GM18502 (cell line): ENCODE results near the gene NHLRC2.

Source experiments
- ATAC-seq: cut with Tn5 transposase; IDR thresholded peaks from one replicate; pipeline ENCODE4 v1.9.1; 2021; ENCODE audit warnings: mild to moderate bottlenecking; ENCODE audit not compliant: unreplicated experiment, poor library complexity

Gene NHLRC2

DNA sequence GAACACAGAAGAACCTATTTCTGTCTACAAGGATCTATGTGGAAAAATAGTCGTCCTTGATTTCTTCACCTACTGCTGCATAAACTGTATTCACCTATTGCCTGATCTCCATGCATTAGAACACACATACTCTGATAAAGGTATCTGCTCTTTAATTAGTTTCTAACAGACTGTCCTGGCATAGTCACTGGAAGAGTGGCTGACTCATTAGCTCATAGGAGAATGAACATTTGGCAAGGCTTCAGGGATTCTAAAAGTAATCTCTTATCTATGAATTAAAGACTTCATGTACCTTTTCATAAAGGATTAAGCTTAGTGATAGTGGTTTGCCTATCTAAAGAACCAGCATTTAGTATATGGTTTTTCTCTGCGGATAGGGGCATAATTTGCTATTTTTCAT, 4.1 kb downstream of the NHLRC2 start:
- no peak for ATAC-seq

DNA sequence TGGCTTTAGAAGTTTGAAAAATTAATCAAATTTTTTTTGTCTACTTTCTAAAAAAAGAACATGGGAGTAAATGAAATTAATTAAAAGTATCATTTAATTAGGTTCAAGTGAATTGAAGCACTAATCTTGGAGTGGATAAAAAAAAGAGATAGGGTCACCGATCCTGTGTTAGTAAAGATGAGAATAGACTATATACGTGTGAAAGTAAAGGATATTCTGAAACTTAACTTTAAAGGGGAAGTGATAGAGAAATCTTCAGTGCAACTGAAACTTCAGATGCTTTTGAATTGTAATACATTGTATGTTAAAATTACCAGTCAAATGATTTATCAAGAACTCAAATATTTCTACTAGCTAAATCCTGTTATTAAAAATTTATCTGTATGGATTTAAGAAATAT, 4.8 kb downstream of the NHLRC2 start:
- ATAC-seq = peak; percentile 51

GRCh38 chr10:113865901-113866300, 11.4 kb downstream of the NHLRC2 start:
- no peak for ATAC-seq

- no peak for ATAC-seq
Observed at GRCh38 chr10:113866551-113867394, 12.3 kb downstream of the NHLRC2 start.

- no peak for ATAC-seq
Observed at GRCh38 chr10:113867904-113868303, 13.4 kb downstream of the NHLRC2 start.

GRCh38 chr10:113869789-113870188, 15.3 kb downstream of the NHLRC2 start:
- ATAC-seq = no peak

GRCh38 chr10:113872139-113873030, 17.9 kb downstream of the NHLRC2 start:
- no peak for ATAC-seq

DNA sequence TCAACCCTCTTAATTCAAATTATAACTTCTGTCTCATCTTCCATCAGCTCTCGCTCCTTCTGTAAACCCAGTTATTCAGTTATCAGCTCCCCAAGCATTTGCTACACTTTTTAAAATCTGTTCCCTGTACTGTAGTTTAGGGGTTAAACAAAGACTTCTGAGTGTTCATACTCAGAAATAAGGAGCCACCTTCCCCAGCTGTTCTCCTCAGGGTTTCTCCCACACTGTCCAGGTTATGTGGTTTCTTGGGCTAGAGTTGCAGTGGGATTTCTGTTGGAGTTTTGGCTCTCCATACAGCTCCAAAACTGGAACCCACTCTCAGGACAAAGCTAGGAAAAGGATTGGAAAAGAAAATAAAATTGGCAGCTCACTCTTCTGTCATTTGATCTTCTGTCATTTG, 20.8 kb downstream of the NHLRC2 start:
- ATAC-seq = no peak

GRCh38 chr10:113876461-113876860, 22.0 kb downstream of the NHLRC2 start:
- no peak for ATAC-seq

DNA sequence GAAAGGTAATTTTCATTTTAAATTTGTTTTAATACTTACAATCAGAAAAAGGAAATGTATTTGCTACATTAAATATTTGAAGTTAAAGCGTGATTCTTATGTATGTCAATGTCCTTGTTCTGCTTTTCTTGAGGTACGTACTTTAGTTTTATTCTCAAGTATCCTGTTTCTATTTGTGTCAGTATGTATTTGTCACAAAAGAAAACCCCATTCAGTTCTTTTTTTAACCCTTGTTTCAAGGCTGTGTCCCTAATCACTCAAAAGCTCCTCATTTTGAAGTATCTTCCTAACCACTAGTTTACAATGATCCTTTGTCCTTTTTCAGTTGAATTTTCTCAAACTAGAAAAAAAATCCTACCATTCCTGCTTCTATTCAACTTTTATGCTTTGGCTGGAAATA, 25.2 kb downstream of the NHLRC2 start:
- ATAC-seq = peak; percentile 85

DNA sequence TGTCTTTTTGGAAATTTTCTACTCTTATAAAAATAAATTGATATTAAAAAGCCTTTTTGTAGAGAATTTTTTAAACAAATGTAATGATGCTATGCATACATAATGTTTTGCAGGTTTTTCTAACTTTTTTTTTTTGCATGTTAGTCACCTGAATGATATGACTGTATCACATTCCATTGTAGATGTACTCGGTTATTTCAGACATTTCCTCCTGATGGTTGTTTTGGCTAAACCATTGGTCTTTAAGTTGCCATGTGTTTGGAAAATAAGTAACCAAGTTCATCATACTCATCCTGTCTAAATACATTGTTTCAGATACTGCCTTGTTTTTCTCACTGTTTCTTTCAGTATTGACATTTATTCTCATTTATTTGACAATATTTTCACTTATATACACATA, 25.8 kb downstream of the NHLRC2 start:
- peak; percentile 38 for ATAC-seq

DNA sequence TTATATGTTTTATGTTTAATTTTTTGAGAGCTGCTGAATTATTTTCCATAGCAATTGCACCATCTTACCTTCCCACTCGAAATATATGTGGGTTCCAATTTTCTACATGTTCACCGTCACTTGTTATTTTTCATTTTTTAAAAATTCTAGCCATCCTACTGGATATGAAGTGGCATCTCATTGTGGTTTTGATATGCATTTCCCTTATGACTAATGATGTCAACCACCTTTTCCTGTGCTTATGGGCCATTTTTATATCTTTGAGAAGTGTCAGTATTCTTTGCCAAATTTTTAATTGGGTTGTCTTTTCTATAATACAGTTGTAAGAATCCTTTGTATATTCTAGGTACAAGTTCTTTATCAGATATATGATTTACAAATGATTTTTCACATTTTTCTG, 27.8 kb downstream of the NHLRC2 start:
- ATAC-seq = no peak

GRCh38 chr10:113889911-113890310, 35.5 kb downstream of the NHLRC2 start:
- no peak for ATAC-seq

DNA sequence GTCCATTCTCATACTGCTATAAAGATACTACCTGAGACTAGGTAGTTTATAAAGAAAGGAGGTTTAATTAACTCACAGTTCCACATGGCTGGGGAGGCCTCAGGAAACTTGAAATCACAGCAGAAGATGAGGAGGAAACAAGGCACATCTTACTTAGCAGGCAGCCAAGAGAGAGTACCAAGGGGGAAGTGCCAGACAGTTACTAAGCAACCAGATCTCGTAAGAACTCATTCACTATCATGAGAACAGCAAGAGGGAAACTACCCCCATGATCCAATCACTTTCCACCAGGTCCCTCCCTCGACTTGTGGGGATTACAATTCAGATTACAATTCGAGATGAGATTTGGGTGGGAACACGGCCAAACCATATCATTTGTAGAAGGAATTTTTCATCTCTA, 36.3 kb downstream of the NHLRC2 start:
- ATAC-seq = no peak

DNA sequence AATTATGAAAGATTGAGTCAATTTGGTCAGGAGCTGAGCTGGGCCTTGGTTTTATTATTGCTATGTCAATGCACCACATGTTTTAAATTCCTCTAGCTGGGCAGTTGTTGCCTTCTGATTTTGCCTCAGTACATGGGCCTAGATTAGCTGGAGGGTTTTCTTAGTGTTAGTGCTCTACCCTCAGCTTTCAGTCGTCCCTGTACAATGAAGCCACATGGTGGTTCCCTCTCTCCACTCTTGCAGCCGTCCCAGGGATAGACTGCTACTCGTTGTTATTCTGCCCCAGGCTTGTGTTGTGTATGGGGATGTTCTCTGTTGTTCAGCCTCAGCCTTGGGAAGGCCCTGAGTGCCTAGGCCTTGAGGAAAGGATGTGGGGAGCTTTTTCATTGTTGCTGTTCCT, 37.0 kb downstream of the NHLRC2 start:
- ATAC-seq = no peak

DNA sequence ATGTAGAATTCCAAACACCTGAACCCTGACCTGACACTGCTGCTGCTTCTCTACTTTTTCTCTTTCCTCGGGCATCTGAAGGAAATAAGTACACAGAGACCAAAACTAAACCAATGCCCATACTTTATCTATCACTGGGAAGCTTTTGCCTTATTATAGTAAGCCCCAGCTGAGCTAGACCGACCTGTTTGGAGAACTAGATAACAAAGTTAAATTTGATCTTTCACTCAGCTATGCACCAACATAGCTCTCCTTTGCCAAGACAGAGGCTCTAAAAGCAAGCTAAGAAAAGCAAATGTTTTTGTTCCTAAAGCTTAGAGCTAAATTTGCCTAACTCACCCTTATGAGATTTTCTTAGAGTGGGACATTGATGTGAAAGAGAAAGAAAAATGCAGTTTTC, 39.1 kb downstream of the NHLRC2 start:
- no peak for ATAC-seq

DNA sequence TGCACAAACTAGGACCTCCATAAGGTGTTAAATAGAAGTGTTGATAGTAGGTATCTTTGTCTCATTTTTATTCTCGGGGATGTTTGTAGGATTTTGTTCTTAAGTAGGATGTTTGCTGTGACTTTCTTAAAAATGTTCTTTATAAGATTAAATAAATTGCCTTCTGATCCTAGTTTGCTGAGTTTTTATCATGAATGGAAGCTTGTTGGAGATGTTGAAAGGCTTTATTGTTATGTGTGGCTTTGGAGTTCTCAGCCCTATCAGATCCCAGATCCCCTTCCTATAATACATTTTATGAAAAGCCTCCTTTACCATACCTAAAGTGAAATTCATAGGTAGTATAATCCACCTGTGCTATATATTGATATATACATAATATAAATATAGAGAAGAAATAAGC, 40.1 kb downstream of the NHLRC2 start:
- ATAC-seq = no peak

DNA sequence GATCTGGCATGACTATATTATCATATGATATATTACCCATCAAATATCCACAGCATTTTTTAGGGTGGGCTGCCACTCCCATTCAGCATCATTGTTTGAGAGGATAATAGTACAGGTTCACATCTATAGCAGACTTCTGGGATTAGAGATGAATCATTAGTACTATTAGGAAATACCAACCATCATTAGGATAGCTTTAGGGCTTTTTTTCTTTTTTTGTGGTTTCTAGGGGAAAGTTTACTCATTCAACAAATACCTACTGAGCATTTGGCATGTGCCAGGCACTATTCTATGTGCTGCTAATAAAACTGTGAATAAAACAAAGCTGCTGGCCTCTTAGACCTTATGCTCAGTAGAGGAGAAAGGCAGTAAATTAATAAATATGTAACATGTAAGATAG, 40.6 kb downstream of the NHLRC2 start:
- no peak for ATAC-seq

DNA sequence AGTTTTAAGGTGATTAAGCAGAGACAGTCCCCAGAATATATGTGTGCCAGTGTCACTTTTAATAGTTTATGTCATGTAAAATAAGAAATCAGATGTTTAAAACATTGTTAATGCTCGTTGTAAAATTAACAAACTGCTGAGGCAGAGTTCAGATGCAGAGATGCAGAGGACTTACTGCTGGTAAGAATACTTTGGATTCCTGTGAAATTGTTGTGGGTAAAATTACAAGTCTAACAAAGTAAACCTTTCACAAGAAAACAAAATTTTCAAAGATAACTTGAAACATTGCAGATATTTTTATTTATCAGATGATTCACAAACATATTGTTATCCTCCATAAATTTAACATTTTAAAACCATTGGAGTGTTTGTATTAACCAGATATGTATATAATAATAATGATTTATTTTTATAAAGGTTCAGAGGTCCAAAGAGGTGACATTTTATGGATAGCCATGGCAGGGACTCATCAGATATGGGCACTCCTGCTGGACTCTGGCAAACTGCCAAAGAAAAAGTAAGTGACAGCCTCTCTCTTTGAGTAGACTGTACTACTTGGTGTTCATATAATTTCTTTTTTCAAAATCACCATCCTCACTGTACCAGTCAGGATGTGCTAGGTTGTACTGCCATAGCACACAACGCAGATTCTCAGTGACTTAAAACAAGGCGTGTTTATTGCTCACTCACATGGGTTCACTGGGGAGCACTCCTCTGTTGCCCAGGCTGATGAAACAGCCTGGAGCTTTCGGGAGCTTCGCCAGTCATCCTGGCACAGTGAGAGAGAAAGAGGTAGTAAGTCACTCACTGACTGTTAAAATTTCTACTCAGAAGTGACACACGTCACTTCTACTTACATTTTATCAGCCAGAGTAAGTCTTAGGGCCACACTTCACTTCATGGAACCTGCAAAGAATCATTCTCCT, 43.5 kb downstream of the NHLRC2 start:
- ATAC-seq = no peak

DNA sequence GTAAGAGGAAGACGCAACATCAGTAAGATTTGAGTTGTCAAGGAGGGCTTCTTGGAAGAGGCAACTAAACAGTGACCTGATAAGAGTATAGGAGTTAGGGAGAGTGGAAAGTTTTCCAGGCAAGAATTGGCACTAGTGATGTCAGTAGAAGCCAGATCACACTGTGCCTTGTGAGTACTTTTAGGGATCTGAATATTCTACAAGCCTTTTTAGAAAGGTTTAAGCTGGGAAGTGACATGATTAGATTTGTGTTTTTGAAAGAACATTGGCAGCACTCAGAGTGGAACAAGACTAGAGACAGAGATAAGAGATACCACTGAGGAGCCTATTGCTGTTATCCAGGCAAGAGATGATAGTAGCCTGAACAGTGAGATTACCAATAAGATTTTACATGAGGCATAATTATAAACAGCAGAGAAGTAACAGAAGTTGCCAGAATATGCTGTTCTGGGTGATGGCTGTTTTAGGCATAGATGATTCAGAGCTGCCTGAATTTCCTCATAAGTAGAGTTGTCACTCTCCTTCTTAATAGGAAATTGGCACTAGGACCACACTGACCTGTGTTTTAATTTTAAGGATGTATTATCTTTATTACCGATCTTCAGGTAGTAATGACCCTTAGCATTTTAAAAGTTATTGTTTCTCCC, 45.6 kb downstream of the NHLRC2 start:
- no peak for ATAC-seq
